GM13976 (cell line): ENCODE measurements around the gene EVL.
A peak's percentile ranks its signal among the peaks of the same experiment; 100 is the strongest.
"Not testable (repeated sequence)": the region's sequence is repeated elsewhere in the genome, so short reads cannot be mapped to it uniquely, and the experiment has no call there.

Experiments used
- DNase-seq: peaks from one replicate; pipeline ENCODE4 v3.0.0; 2012; ENCODE audit warnings: low spot score
- CTCF ChIP-seq: IDR thresholded peaks from 2 replicates; pipeline ENCODE4 v1.5.1; 2012; ENCODE audit warnings: borderline replicate concordance, mild to moderate bottlenecking; ENCODE audit not compliant: insufficient read depth; ENCODE audit errors: extremely low read depth, missing control alignments, control extremely low read depth
- in situ Hi-C: fragments of 300-500 bp; cut with MboI; formaldehyde crosslinking; loops from one replicate; pipeline ENCODE4 v1.12.0; 2022; ENCODE audit warnings: low sequenced_read_pairs, mixed read lengths, inconsistent platforms; ENCODE audit not compliant: unreplicated experiment

Gene EVL

GRCh38 chr14:100022772-100023451 is 42.3 kb upstream of the EVL start:
- DNase-seq, result no peak
- in situ Hi-C loops, result no loop called here
- no peak for TF ChIP-seq CTCF

- peak; percentile 61 for TF ChIP-seq CTCF
- DNase-seq, result peak; percentile 64
- in situ Hi-C loops, result no loop called here
Observed at GRCh38 chr14:100025111-100025510, 40.1 kb upstream of the EVL start.

GRCh38 chr14:100027771-100028490 is 37.3 kb upstream of the EVL start:
- TF ChIP-seq CTCF, result no peak
- in situ Hi-C loops, result no loop called here
- DNase-seq, result no peak

- TF ChIP-seq CTCF, result no peak
- in situ Hi-C loops, result no loop called here
- no peak for DNase-seq
Observed at GRCh38 chr14:100028990-100029677, 36.1 kb upstream of the EVL start.

GRCh38 chr14:100030006-100030405 is 35.2 kb upstream of the EVL start:
- DNase-seq, in situ Hi-C loops: not testable (repeated sequence)

GRCh38 chr14:100030452-100031153 is 34.6 kb upstream of the EVL start:
- in situ Hi-C loops, result no loop called here
- no peak for TF ChIP-seq CTCF
- DNase-seq, result no peak
